HG03103 (cell line): Measurements from ENCODE around the gene GCK.
A peak's percentile ranks its signal among the peaks of the same experiment; 100 is the strongest.

Experiments used
- ATAC-seq: cut with Tn5 transposase; IDR thresholded peaks from one replicate; pipeline ENCODE4 v1.9.1; 2021; ENCODE audit warnings: low read depth; ENCODE audit not compliant: unreplicated experiment

Gene GCK

GRCh38 chr7:44097064-44097932 is 91.9 kb downstream of the GCK start:
- ATAC-seq: peak; percentile 58

GRCh38 chr7:44096326-44096881 is 92.8 kb downstream of the GCK start:
- ATAC-seq: no peak

GRCh38 chr7:44095781-44096180 is 93.5 kb downstream of the GCK start:
- ATAC-seq: no peak

GRCh38 chr7:44094883-44095592 is 94.2 kb downstream of the GCK start:
- ATAC-seq: no peak

GRCh38 chr7:44094365-44094764 is 94.9 kb downstream of the GCK start:
- no peak for ATAC-seq
